Hepatocyte (in vitro differentiated cells): ENCODE data around the gene HYAL2.
A peak's percentile ranks its signal among the peaks of the same experiment; 100 is the strongest.

Experiments
- CTCF ChIP-seq: fragments of 200-600 bp; sonication (generic); IDR thresholded peaks from 2 replicates; pipeline ENCODE4 v1.5.1; 2016; ENCODE audit warnings: antibody characterized with exemption, mild to moderate bottlenecking; ENCODE audit not compliant: poor library complexity
- EZH2 ChIP-seq: fragments of 200-600 bp; sonication (generic); IDR thresholded peaks from 2 replicates; pipeline ENCODE4 v1.6.1; 2016; ENCODE audit warnings: antibody characterized with exemption, mild to moderate bottlenecking, borderline replicate concordance
- EZH2phosphoT487 ChIP-seq: fragments of 200-600 bp; sonication (generic); IDR thresholded peaks from one replicate; pipeline ENCODE4 v1.6.1; 2018; ENCODE audit warnings: antibody characterized with exemption, mild to moderate bottlenecking, low read depth, moderate library complexity; ENCODE audit not compliant: unreplicated experiment, severe bottlenecking

- TF ChIP-seq CTCF: peak; percentile 76
- TF ChIP-seq EZH2phosphoT487: no peak
- TF ChIP-seq EZH2: no peak
Observed at GRCh38 chr3:50274371-50275104, 48.0 kb downstream of the HYAL2 start.
